H1 (cell line): ENCODE measurements around the gene TSPAN9. TPM values are rescaled to one million over a fixed set of nuclear protein-coding genes. Genes with fewer than 3 reads are reported as not detected.

Source experiments
- CHD7 ChIP-seq: fragments of 300-600 bp; sonication (generic); IDR thresholded peaks from 2 replicates; pipeline ENCODE4 v1.7.1; 2012; ENCODE audit warnings: low read length, moderate library complexity, mild to moderate bottlenecking, inconsistent platforms; ENCODE audit not compliant: insufficient replicate concordance
- PHF8 ChIP-seq: fragments of 200-600 bp; sonication (generic); conservative IDR thresholded peaks from 2 replicates; pipeline ENCODE4 v1.7.1; 2012; ENCODE audit warnings: low read depth, mild to moderate bottlenecking, inconsistent platforms, low read length, moderate library complexity
- SAP30 ChIP-seq: fragments of 300-600 bp; sonication (generic); IDR thresholded peaks from 2 replicates; pipeline ENCODE4 v1.7.1; 2012; ENCODE audit warnings: low read length, moderate library complexity, mild to moderate bottlenecking, inconsistent platforms; ENCODE audit not compliant: insufficient read depth, insufficient replicate concordance
- TEAD4 ChIP-seq: IDR thresholded peaks from 2 replicates; pipeline ENCODE4 v1.6.1; 2012; ENCODE audit warnings: low read depth, low read length, inconsistent platforms, mixed read lengths
- polyA plus RNA-seq, 7 experiments: library from polyadenylated mRNA; depleted of rRNA in 3 of 7; stranded (reverse) in 5 of 7; unstranded in 2 of 7; fragments of >200 nt in 5 of 7; fragments of 200-250 nt in 2 of 7; gene quantifications; 1 replicate in 5 of 7; 2 replicates in 1 of 7; 4 replicates in 1 of 7; pipeline versions ENCODE4 v1.2.1 to v1.2.3, GENCODE V29; 2011 to 2013; ENCODE audit warnings: missing spikeins in 2 of 7, mixed read lengths in 2 of 7
- total RNA-seq: library from RNA; stranded (reverse); fragmentation: NEBNext Ultra II Directional; extraction: Animal tissue kit (Norgen Biotek cat#: 25700); gene quantifications from 2 replicates; pipeline ENCODE4 v1.2.1, GENCODE V29; 2021

TSPAN9 gene
- total and polyA plus RNA-seq, 2 of the 8 experiments (the other 6 are each of a cell fraction or from before 2014, with no cell fraction given): 11.5 to 29.1 TPM

DNA sequence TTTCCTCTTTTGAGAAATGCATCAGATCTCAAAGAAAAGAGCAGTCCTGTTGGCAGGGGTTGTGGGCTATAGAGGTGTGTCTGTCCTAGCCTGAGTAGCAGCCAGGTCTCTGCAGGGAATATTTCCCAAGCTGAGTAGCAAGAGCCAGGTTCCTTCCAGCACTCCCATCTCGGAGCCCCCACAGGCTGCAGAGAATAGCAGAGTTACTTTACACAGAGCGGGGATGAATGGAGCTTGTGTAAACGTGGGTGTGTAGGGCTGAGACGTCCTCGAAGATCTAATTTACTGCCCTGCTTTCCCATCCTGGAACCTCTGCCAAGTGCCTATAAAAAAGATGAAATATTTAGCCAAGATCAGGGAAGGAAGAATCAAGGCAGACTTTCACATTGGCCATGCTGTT is 156.6 kb downstream of the TSPAN9 start (continued):
- TF ChIP-seq CHD7: no peak
- TF ChIP-seq TEAD4: no peak
- no peak for TF ChIP-seq SAP30
- TF ChIP-seq PHF8: no peak
